T-helper 17 cell (primary cell): ENCODE measurements around the gene ACO1. TPM values are rescaled to one million over a fixed set of nuclear protein-coding genes. Genes with fewer than 3 reads are reported as not detected.

Source experiments
- ATAC-seq: fragments of 150-1000 bp; cut with Tn5 transposase; 2 replicates; pipeline ENCODE4 v1.10.0; 2021; ENCODE audit warnings: mild to moderate bottlenecking, moderate library complexity
- DNase-seq, 3 donors: peaks; one replicate each; pipeline versions ENCODE4 v3.0.0 to v3.0.0-alpha.2; 2020 to 2021
- H3K9me3 ChIP-seq: one replicate; pipeline ENCODE4 v1.7.0; 2013; ENCODE audit warnings: low read length, mild to moderate bottlenecking; ENCODE audit not compliant: control insufficient read depth, poor library complexity, severe bottlenecking
- H3K27ac Mint-ChIP-seq: one replicate; pipeline ENCODE4 v1.8.0; 2022; ENCODE audit warnings: mild to moderate bottlenecking, moderate library complexity, mixed read lengths
- H3K27me3 Mint-ChIP-seq: one replicate; pipeline ENCODE4 v1.8.0; 2022; ENCODE audit warnings: mixed read lengths
- H3K36me3 Mint-ChIP-seq: one replicate; pipeline ENCODE4 v1.8.0; 2022; ENCODE audit warnings: low read depth, mixed read lengths
- H3K4me1 Mint-ChIP-seq: one replicate; pipeline ENCODE4 v1.8.0; 2022; ENCODE audit warnings: mild to moderate bottlenecking, mixed read lengths
- H3K4me3 Mint-ChIP-seq: one replicate; pipeline ENCODE4 v1.8.0; 2022; ENCODE audit warnings: mild to moderate bottlenecking, moderate library complexity, mixed read lengths
- total RNA-seq, 4 donors: library from RNA in 2 of 4; stranded (reverse) in 2 of 4; gene quantifications; one replicate each; pipeline ENCODE4 v1.2.3 and lab custom pipeline; 2022 to 2026

ACO1 gene
- total RNA-seq, 2 donors from 2014 or later, result 3.1 to 3.9 TPM

DNA sequence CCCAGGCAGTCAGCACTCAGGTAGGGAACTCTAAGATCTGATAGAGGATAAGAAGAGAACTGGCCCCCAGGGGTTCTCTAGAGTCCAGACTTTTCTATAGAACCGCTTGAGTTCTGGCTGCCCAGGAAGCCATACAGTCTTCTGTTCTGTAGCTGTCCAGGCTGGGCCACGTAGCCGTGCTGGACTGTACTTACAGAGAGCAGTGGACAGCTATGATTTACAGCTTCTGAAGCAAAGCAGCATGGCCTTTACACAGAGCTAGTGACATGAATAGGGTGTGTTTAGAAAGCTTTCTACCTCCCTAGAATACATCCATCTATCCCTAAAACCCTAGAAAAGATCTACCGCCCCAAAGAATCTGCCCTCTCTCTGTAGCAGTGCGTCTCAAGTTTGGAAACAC lies 57.2 kb downstream of the ACO1 start:
- H3K9me3 ChIP-seq, result no peaks in the 10 kb centered on the region
- H3K27ac Mint-ChIP-seq, result peak overlapping the region; percentile 51
- ATAC-seq (no peak), DNase-seq (no peak)
- H3K27me3 Mint-ChIP-seq, result no peaks in the 10 kb centered on the region
- no peaks in the 10 kb centered on the region for H3K4me1 Mint-ChIP-seq
- peaks cover 4% of the 10 kb centered on the region for H3K36me3 Mint-ChIP-seq
- H3K4me3 Mint-ChIP-seq, result no peak overlapping the region

DNA sequence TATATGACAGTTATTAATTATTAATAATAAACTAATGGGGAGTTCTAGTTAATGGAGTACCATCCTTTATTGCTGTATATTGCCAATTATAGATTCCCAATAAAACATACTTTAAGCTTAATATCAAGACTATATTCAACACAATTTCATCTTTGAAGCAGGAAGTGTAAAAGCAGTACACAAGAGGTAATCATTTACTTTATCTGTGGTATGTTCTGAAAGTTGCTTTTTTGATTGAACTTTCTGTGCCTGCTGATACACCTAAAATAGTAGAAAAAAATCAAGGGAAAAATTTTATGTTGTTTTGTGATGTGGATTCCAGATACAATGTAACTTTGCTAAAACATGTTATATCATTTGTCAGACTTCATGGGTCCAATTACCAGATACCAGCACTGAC lies 58.0 kb downstream of the ACO1 start:
- no peaks in the 10 kb centered on the region for H3K9me3 ChIP-seq
- Mint-ChIP-seq H3K27ac (no peak overlapping the region), H3K4me3 (no peak overlapping the region), H3K27me3 (no peaks in the 10 kb centered on the region), H3K36me3 (peaks cover 6% of the 10 kb centered on the region), H3K4me1 (peaks cover 2% of the 10 kb centered on the region)
- ATAC-seq (no peak), DNase-seq (no peak)

DNA sequence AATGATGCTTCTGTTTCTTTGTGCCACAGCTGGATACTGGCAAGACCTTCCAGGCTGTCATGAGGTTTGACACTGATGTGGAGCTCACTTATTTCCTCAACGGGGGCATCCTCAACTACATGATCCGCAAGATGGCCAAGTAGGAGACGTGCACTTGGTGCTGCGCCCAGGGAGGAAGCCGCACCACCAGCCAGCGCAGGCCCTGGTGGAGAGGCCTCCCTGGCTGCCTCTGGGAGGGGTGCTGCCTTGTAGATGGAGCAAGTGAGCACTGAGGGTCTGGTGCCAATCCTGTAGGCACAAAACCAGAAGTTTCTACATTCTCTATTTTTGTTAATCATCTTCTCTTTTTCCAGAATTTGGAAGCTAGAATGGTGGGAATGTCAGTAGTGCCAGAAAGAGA lies 65.5 kb downstream of the ACO1 start:
- Mint-ChIP-seq H3K4me3 (no peak overlapping the region), H3K27ac (no peak overlapping the region), H3K36me3 (peaks cover 5% of the 10 kb centered on the region)

DNA sequence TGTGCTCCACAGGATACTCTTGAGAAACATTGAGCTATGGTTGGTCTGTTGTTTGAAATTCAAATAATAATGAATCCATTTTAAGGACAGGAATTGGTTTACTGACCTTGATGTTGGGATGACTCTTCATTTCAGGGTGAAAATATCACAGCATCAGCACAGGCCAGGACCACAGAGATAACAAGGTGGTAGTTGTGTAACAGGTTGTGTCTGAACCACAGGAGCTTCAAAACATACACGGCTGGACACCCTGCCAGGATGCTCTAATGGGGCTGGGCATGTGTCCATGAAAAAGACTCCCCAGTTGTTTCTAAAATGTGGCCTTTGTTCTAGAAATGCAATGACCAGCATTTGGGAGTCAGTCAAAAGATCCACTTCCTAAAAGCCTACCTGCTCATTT lies 69.8 kb downstream of the ACO1 start:
- peaks cover 10% of the 10 kb centered on the region for H3K36me3 Mint-ChIP-seq
- H3K27ac Mint-ChIP-seq, result no peak overlapping the region
- no peak for ATAC-seq
- DNase-seq, result no peak
- no peaks in the 10 kb centered on the region for H3K9me3 ChIP-seq
- no peaks in the 10 kb centered on the region for H3K27me3 Mint-ChIP-seq
- no peak overlapping the region for H3K4me3 Mint-ChIP-seq
- peaks cover 2% of the 10 kb centered on the region for H3K4me1 Mint-ChIP-seq

More for the DNA sequence above, 65.5 kb downstream of the ACO1 start:
- ATAC-seq, result no peak
- DNase-seq, result no peak
- H3K9me3 ChIP-seq, result no peaks in the 10 kb centered on the region
- Mint-ChIP-seq H3K4me1 (peaks cover 2% of the 10 kb centered on the region), H3K27me3 (no peaks in the 10 kb centered on the region)

DNA sequence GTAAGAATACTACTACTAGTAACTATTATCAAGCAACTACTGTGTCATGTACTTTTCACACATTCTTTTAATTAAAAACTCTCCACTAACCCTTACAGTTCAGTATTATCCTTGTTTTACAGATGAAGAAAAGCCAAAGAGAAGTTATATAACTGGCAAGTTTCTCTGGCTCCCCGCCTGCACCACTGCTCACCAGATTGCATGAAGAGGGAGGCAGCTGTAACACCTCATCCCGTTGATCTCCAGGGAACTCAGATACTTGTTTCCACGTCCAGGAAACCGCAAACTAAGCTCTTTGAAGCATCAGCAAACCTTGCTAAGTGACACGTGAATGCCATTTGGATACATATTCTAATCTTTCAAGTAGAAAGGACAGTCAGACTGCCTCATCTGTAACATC lies 71.3 kb downstream of the ACO1 start:
- Mint-ChIP-seq H3K4me3 (no peak overlapping the region), H3K36me3 (peaks cover 14% of the 10 kb centered on the region), H3K4me1 (peaks cover 2% of the 10 kb centered on the region), H3K27ac (no peak overlapping the region), H3K27me3 (no peaks in the 10 kb centered on the region)
- DNase-seq, result no peak
- ATAC-seq, result no peak
- H3K9me3 ChIP-seq, result no peaks in the 10 kb centered on the region

DNA sequence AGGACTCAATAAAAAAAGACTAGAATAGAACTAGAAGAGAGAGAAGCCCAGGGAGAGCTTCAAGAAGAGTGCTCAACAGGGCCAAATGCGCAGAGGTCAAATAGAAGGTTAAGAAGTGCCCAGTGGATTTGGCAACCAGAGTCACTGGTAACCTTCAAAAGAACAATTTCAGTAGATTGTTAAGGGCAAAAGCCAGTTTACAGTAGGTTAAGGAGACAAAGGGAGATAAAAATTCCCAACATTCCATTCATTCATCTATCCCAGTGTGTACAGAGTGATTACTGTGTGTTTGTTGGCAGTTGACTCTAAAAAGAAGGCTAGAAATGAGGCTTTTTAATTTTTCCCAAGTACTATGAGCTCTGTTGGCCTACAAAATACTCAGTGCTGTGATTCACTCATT lies 72.1 kb downstream of the ACO1 start:
- H3K9me3 ChIP-seq, result no peaks in the 10 kb centered on the region
- Mint-ChIP-seq H3K36me3 (peaks cover 14% of the 10 kb centered on the region), H3K27ac (no peak overlapping the region), H3K27me3 (no peaks in the 10 kb centered on the region), H3K4me1 (peaks cover 2% of the 10 kb centered on the region), H3K4me3 (no peak overlapping the region)
- no peak for ATAC-seq
- no peak for DNase-seq

DNA sequence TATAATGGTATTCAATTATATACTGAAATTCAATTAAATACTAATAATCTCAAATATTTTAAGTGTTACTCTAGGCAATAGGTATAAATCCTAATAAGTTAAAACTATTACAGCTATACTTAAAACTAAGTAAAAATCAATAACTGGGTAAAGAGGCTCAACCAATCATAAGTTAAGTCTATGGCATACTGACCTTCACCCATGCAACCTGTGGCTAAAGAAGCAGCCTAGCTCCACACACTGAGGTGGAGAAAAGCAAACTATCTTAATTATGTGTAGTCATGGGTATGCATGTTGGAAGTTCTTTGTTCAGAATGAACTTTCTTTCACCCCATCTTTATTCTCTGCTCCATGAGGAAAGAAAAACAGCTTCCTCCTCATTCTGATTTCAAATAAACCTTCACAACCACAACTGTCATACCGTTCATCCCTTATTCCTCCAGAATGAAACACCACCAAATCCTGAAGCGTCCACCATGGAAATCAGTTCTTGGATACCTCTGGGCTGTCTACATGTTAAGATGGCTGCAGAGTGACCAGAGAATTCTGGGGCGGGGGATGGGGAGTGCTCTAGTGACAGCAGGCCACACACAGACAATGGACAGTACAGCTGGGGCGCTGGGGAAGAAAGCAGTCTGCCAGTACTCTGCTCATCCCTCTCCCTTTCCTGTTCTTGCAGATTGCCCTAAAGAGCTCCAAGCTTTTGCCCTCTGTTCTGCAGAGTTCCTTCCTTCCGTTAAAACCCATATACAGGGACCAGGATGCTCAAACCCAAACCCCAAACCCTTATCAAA lies 79.3 kb downstream of the ACO1 start:
- Mint-ChIP-seq H3K27me3 (no peaks in the 10 kb centered on the region), H3K27ac (peak overlapping the region; percentile 47), H3K4me3 (no peak overlapping the region), H3K36me3 (peaks cover 11% of the 10 kb centered on the region), H3K4me1 (peaks cover 3% of the 10 kb centered on the region)
- DNase-seq (no peak), ATAC-seq (no peak)
- H3K9me3 ChIP-seq, result no peaks in the 10 kb centered on the region

DNA sequence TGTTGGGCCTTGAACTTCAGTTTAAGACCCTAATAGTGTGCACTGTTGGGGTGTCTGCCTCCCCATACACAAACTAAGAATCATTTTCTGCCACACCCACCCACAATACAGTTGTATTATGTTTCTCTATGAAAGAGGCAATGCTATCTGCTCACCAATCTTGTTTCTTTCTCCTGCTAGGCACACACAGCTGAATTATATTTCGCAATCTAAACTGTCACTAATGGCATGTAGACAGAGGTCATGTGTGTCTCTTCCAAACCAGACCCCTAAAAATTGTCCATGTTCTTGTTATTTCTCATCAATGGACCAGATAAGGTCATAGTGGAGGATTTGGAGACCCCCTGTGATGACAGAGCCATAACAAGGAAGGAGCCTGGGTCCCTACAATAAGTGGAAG lies 84.3 kb downstream of the ACO1 start:
- H3K27ac Mint-ChIP-seq, result peak overlapping the region; percentile 27
- ATAC-seq (no peak), DNase-seq (no peak)
- H3K9me3 ChIP-seq, result no peaks in the 10 kb centered on the region
- no peak overlapping the region for H3K4me3 Mint-ChIP-seq
- H3K27me3 Mint-ChIP-seq, result no peaks in the 10 kb centered on the region
- peaks cover 6% of the 10 kb centered on the region for H3K36me3 Mint-ChIP-seq
- H3K4me1 Mint-ChIP-seq, result peaks cover 3% of the 10 kb centered on the region

DNA sequence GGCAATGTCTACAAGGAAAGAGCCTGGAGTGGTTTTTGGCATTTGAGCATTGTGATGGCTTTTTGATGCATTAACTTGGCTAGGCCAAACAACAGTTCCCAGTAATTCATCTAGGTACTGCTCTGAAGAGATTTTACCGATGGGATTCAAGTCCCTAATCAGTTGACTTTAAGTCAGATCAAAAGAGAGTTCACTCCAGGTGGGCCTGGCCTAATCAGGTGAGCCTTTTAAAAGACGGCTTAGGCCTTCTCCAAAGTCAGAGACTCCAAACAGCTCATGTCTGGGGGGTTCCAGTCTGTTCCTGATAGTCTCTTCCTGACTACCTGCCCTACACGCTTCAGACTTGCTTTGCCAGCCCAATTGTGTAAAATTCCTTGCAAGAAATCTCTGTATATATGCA lies 87.9 kb downstream of the ACO1 start:
- no peaks in the 10 kb centered on the region for H3K27me3 Mint-ChIP-seq
- H3K9me3 ChIP-seq, result no peaks in the 10 kb centered on the region
- ATAC-seq (no peak), DNase-seq (no peak)
- H3K4me3 Mint-ChIP-seq, result no peak overlapping the region
- H3K36me3 Mint-ChIP-seq, result peaks cover 7% of the 10 kb centered on the region
- no peak overlapping the region for H3K27ac Mint-ChIP-seq
- H3K4me1 Mint-ChIP-seq, result peaks cover 2% of the 10 kb centered on the region

DNA sequence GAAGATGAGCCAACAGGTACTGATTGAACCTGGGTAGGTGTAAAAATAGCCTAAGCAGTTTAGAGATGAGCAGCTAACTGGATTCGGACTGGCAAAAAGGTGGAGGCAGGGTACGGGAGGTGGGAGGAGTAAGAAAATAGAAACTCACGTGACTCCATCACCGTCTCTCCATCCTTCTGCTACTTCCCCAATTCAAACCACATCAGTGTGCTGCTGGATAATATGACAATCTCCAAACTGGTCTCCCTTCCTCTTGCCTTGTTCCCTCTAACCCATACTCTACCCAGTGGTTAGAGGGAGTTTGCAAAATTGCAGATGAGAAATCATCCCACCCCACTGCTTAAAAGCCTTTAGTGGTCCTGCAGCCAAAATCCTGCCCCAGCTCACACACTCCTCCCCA lies 98.9 kb downstream of the ACO1 start:
- H3K27ac Mint-ChIP-seq, result peak overlapping the region; percentile 59

DNA sequence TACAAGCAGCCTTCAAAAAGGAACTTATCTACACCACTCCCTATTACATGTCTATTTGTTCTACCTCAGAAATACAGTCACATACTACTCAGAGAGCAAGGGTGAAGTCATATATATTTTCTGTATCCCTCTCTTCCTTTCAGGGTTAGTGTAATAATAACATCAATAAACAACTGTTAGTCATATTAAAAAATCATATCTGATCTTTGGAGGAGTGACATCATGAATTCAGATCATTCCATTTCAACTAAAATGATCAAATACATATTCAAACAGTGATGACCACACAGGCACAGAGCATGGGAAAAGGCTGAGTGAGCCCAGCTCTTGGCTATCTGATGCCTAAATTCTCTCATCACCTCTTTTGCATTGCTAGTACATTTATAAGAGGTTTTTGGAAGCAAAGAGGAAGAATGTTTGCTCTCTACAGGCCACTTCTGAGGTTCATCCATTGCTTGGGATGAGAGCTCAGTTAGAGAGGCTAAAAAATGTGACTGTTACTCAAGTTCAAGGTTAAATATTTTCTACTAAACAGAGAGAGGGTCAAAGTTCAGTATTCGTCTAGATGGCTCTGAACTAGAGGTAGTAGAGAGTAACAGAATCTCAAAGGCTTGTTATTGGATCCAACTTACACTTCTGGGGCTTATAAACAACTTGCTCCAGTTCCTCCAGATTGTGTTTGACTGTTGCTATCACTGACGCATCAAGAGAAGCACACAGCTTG lies 102.6 kb downstream of the ACO1 start:
- Mint-ChIP-seq H3K36me3 (peaks cover 26% of the 10 kb centered on the region), H3K27me3 (no peaks in the 10 kb centered on the region), H3K4me1 (peaks cover 12% of the 10 kb centered on the region), H3K4me3 (no peak overlapping the region), H3K27ac (no peak overlapping the region)
- ATAC-seq, result no peak
- no peaks in the 10 kb centered on the region for H3K9me3 ChIP-seq
- DNase-seq, result no peak

More for the DNA sequence above, 98.9 kb downstream of the ACO1 start:
- H3K4me3 Mint-ChIP-seq, result no peak overlapping the region
- no peak for DNase-seq
- peaks cover 9% of the 10 kb centered on the region for H3K4me1 Mint-ChIP-seq
- peaks cover 33% of the 10 kb centered on the region for H3K36me3 Mint-ChIP-seq
- ATAC-seq, result no peak
- no peaks in the 10 kb centered on the region for H3K27me3 Mint-ChIP-seq
- no peaks in the 10 kb centered on the region for H3K9me3 ChIP-seq

DNA sequence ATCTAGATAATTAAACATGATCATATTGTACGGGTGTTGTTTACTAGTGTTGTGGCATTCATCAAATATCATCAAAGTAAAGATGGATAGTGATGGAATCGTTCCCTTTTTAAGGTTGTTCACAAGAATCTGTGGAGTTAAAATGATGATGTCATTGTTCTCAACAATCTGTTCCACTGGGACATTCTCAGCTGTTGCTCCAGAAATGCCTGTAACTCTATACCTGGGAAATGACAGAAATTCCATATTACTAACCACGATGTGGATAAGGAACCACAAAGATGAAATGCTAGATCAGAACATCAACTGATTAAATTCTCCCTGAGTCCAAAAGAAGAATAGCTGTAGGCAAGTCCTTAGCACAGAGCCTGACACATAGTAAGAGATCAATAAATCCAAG lies 103.5 kb downstream of the ACO1 start:
- H3K9me3 ChIP-seq, result no peaks in the 10 kb centered on the region
- H3K4me1 Mint-ChIP-seq, result peaks cover 8% of the 10 kb centered on the region
- no peak overlapping the region for H3K4me3 Mint-ChIP-seq
- ATAC-seq, result no peak
- no peaks in the 10 kb centered on the region for H3K27me3 Mint-ChIP-seq
- H3K27ac Mint-ChIP-seq, result no peak overlapping the region
- DNase-seq, result no peak
- H3K36me3 Mint-ChIP-seq, result peaks cover 22% of the 10 kb centered on the region

DNA sequence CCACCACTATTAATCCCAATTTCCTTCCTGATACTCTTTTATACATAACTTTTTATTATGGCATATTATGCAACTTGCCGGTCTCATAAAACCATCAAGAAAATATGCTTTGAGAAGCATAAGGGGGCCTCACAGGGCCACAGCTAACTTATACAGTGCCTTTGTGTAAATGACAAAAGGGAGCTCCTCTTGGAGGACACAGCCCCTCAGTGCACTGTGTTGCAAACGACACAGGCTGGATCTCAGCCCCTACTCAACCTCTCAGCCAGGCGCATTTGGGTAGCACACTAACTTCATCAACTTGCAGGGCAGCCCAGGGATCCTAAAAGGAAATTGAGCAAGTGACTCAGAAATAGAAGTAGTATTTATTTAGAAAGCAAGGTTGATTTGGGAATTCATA lies 106.2 kb downstream of the ACO1 start:
- no peak overlapping the region for H3K4me3 Mint-ChIP-seq

DNA sequence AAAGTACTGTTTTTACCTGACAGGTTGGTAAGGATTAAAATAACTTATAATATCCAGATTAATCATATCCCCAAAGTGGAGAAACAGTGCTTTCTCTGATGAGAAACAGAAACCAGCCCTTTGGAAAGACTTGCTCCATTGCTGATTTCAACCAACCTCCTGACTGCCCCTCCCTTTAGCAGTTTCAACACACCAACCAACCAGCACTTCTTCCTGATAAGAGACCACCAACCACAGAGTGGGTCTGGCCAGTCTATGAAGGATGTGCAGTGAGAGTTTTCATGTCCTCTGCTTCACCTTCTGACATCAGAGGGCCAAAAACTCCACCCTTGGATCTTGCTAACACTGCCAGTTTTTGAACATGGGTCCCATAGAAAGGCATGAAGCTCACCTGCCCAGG lies 113.5 kb downstream of the ACO1 start:
- H3K27me3 Mint-ChIP-seq, result no peaks in the 10 kb centered on the region
- no peak for DNase-seq
- H3K4me1 Mint-ChIP-seq, result peaks cover 5% of the 10 kb centered on the region
- no peak for ATAC-seq
- H3K9me3 ChIP-seq, result no peaks in the 10 kb centered on the region
- H3K4me3 Mint-ChIP-seq, result no peak overlapping the region
- no peaks in the 10 kb centered on the region for H3K36me3 Mint-ChIP-seq
- peak overlapping the region; percentile 80 for H3K27ac Mint-ChIP-seq

More for the DNA sequence above, 106.2 kb downstream of the ACO1 start:
- H3K4me1 Mint-ChIP-seq, result peaks cover 3% of the 10 kb centered on the region
- H3K27ac Mint-ChIP-seq, result peak overlapping the region; percentile 87
- DNase-seq, result no peak
- H3K9me3 ChIP-seq, result no peaks in the 10 kb centered on the region
- no peaks in the 10 kb centered on the region for H3K27me3 Mint-ChIP-seq
- peaks cover 8% of the 10 kb centered on the region for H3K36me3 Mint-ChIP-seq
- ATAC-seq, result no peak
